ENCODE results near the gene GJC1. TPM values are rescaled to one million over a fixed set of nuclear protein-coding genes. Genes with fewer than 3 reads are reported as not detected.
A peak's percentile ranks its signal among the peaks of the same experiment; 100 is the strongest.

Gene GJC1
- total and polyA plus RNA-seq, 9 of the 15 experiments (the other 6 are each of a cell fraction or from before 2014, with no cell fraction given): 0.04 to 1.4 (median 0.18) TPM; not detected in 1

DNA sequence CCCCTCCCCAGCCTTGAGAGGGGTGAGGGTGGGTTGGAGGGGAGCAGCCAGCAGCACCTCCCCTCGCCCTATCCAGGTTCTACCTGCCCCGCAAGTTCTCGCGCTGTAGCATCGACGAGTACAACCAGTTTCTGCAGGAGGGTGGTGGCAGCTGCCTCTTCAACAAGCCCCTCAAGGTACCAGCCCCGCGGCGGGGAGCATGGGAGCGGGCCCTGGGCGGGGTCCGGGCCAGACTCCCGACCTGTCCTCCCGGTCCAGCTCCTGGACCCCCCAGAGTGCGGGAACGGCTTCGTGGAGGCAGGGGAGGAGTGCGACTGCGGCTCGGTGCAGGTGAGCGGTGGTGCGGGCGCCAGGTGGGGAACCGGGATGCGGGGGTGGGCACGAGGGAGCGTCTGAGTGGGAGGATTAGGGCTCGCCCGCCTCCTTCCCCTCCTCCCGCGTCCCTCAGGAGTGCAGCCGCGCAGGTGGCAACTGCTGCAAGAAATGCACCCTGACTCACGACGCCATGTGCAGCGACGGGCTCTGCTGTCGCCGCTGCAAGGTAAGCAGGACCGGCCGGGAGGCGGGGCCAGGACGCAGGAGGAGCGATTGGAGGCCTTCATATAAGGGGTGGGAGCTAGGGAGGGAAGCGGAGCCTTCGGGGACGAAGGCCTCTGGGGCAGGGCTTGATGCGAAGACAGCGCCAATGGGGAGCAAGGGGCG is 54.8 kb downstream of the GJC1 start (continued):
- TF ChIP-seq SNIP1 (IDR thresholded peaks at IDR 0.05; ENCODE audit: low read depth): 0 out of 2 replicates have a peak, but pooled peaks have one; percentile 19
- no peak for TF ChIP-seq PHB2 (IDR thresholded peaks at IDR 0.05; ENCODE audit: low read depth)
- TF ChIP-seq BRD9 (IDR thresholded peaks at IDR 0.05; ENCODE audit: low read depth, partially characterized antibody): no peak
- no peak; the same call in 1 of the 2 replicates for TF ChIP-seq RNF2 (IDR thresholded peaks at IDR 0.05)
- no peak for TF ChIP-seq FOXJ3 (CRISPR knock-in tag; IDR thresholded peaks at IDR 0.05)
- TF ChIP-seq, protein P1, sequence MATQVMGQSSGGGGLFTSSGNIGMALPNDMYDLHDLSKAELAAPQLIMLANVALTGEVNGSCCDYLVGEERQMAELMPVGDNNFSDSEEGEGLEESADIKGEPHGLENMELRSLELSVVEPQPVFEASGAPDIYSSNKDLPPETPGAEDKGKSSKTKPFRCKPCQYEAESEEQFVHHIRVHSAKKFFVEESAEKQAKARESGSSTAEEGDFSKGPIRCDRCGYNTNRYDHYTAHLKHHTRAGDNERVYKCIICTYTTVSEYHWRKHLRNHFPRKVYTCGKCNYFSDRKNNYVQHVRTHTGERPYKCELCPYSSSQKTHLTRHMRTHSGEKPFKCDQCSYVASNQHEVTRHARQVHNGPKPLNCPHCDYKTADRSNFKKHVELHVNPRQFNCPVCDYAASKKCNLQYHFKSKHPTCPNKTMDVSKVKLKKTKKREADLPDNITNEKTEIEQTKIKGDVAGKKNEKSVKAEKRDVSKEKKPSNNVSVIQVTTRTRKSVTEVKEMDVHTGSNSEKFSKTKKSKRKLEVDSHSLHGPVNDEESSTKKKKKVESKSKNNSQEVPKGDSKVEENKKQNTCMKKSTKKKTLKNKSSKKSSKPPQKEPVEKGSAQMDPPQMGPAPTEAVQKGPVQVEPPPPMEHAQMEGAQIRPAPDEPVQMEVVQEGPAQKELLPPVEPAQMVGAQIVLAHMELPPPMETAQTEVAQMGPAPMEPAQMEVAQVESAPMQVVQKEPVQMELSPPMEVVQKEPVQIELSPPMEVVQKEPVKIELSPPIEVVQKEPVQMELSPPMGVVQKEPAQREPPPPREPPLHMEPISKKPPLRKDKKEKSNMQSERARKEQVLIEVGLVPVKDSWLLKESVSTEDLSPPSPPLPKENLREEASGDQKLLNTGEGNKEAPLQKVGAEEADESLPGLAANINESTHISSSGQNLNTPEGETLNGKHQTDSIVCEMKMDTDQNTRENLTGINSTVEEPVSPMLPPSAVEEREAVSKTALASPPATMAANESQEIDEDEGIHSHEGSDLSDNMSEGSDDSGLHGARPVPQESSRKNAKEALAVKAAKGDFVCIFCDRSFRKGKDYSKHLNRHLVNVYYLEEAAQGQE (IDR thresholded peaks at IDR 0.05; ENCODE audit: borderline replicate concordance): no peak
- TF ChIP-seq, protein P1 (CRISPR knock-in tag; IDR thresholded peaks at IDR 0.05; ENCODE audit: low read depth): no peak
- no peak for TF ChIP-seq GTF2E2 (tag; IDR thresholded peaks at IDR 0.05)
- no peak for TF ChIP-seq TEAD2 (tag; IDR thresholded peaks at IDR 0.05)
- peak; percentile 59; the same call in 1 of the 2 replicates for TF ChIP-seq SUPT5H (IDR thresholded peaks at IDR 0.05)
- TF ChIP-seq, protein P2, sequence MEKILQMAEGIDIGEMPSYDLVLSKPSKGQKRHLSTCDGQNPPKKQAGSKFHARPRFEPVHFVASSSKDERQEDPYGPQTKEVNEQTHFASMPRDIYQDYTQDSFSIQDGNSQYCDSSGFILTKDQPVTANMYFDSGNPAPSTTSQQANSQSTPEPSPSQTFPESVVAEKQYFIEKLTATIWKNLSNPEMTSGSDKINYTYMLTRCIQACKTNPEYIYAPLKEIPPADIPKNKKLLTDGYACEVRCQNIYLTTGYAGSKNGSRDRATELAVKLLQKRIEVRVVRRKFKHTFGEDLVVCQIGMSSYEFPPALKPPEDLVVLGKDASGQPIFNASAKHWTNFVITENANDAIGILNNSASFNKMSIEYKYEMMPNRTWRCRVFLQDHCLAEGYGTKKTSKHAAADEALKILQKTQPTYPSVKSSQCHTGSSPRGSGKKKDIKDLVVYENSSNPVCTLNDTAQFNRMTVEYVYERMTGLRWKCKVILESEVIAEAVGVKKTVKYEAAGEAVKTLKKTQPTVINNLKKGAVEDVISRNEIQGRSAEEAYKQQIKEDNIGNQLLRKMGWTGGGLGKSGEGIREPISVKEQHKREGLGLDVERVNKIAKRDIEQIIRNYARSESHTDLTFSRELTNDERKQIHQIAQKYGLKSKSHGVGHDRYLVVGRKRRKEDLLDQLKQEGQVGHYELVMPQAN (IDR thresholded peaks at IDR 0.05; ENCODE audit: borderline replicate concordance): peak; percentile 91
- TF ChIP-seq, protein P3, sequence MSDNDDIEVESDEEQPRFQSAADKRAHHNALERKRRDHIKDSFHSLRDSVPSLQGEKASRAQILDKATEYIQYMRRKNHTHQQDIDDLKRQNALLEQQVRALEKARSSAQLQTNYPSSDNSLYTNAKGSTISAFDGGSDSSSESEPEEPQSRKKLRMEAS (CRISPR knock-in tag; IDR thresholded peaks at IDR 0.05): peak; percentile 91
- TF ChIP-seq IRF2 (CRISPR knock-in tag; IDR thresholded peaks at IDR 0.05): no peak
- TF ChIP-seq HSF4 (CRISPR knock-in tag; IDR thresholded peaks at IDR 0.05; ENCODE audit: borderline replicate concordance): no peak
- TF ChIP-seq, protein P4, sequence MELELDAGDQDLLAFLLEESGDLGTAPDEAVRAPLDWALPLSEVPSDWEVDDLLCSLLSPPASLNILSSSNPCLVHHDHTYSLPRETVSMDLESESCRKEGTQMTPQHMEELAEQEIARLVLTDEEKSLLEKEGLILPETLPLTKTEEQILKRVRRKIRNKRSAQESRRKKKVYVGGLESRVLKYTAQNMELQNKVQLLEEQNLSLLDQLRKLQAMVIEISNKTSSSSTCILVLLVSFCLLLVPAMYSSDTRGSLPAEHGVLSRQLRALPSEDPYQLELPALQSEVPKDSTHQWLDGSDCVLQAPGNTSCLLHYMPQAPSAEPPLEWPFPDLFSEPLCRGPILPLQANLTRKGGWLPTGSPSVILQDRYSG (tag; conservative IDR thresholded peaks at IDR 0.05; ENCODE audit: low read depth): no peak
- no peak for TF ChIP-seq ZNF696 (CRISPR knock-in tag; conservative IDR thresholded peaks at IDR 0.05)
- no peak; the same call in 1 of the 2 replicates for TF ChIP-seq FOXK1 (CRISPR knock-in tag; IDR thresholded peaks at IDR 0.05; ENCODE audit: borderline replicate concordance)
- TF ChIP-seq PTBP1 (IDR thresholded peaks at IDR 0.05; ENCODE audit: low read depth, low read length): no peak
